Astrocyte of the spinal cord (primary cell): ENCODE results near the gene TLK2.

Source experiments
- DNase-seq: peaks from one replicate; pipeline ENCODE4 v3.0.0; 2011; ENCODE audit warnings: low read depth, low spot score
- H3K4me3 ChIP-seq: 2 replicates; pipeline ENCODE4 v1.5.1; 2011; ENCODE audit warnings: low read depth, mild to moderate bottlenecking, low read length, moderate library complexity
- CTCF ChIP-seq: IDR thresholded peaks from 2 replicates; pipeline ENCODE4 v1.5.1; 2012; ENCODE audit warnings: low read depth, mild to moderate bottlenecking, low read length, inconsistent platforms
- in situ Hi-C: cut with HindIII; loops from 2 replicates; pipeline ENCODE4 v1.10.0; 2017; ENCODE audit warnings: low sequenced_read_pairs

The TLK2 gene

GRCh38 chr17:62592341-62593099 lies 113.9 kb downstream of the TLK2 start:
- DNase-seq, result peak; percentile 40
- peak; percentile 23 for TF ChIP-seq CTCF
- H3K4me3 ChIP-seq, result no peak overlapping the region
- in situ Hi-C loops, result no loop called here

DNA sequence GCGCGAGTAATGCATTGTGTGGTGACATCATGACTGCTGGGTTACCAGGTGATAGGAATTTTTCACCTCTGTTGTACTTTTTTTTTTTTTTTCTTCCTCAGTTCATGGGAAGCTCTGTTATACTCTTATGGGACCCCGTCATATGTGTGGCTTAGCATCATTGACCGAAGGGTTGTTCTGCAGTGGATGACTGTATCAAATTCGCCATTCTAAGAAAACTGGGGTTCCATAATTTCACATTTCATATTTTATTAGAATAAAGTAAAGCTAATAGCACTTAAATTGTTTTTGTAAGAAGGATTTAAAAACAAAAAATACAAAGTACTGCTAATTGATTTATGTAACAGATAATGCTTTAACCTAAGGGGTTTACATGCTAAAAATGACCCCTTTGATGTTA lies 116.9 kb downstream of the TLK2 start:
- no peak for TF ChIP-seq CTCF
- no peak for DNase-seq
- H3K4me3 ChIP-seq, result no peak overlapping the region
- in situ Hi-C loops, result no loop called here

DNA sequence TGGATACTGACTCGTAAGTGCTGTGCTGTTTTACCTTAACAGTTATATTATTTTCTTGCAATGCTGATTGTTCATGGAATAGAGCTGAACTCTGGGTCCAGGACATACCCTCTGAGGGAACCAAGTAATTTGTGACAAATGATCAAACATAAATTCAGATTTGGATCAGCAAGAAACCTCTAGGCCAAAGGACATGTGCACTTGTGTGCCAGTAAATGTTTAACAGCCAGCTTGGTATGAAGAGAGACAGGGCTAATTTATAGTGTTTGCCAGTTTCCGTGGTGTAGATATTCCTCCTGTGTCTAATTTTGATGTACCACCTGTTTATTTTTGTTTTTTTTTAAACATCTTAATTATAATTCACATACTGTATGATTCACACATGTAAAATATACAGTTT lies 118.0 kb downstream of the TLK2 start:
- no peak for DNase-seq
- no peak for TF ChIP-seq CTCF
- H3K4me3 ChIP-seq, result no peak overlapping the region
- in situ Hi-C loops, result no loop called here

DNA sequence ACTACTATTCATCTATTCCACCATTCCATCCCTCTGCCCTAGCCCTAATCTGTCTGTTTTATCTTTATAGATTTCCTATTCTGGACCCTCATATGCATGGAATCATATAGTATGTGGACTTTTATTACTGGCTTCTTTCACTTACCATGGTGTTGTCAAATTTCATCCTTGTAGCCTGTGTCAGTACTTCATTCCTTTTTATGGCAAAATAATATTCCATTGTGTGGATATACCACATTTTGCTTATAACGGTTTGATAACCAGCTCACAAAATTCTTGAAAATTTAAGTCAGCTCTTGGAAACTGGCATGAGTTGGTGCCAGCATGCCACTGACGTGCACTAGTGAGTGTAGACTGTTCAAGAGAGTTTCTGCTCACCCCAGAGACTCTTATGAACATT lies 118.5 kb downstream of the TLK2 start:
- no peak for TF ChIP-seq CTCF
- DNase-seq, result no peak
- in situ Hi-C loops, result no loop called here
- H3K4me3 ChIP-seq, result no peak overlapping the region

DNA sequence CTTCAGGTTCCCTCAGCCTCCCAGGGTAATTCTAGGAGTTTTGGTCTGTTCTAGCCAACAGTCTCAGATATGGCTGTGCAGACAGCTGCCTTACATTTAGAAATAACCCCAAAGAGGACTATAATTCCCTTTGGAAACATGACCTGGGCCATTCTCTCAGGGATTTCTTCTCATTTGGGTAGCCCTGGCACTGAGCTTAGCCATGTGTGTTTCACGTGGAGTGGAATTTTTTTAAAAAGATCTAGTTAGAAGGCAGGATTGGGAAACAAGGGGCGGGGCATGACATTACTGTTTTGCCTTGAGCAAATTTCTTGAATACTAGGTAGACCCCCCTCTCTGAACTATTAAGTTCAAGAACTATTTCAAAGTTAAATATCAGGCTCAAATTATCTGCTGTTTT lies 119.3 kb downstream of the TLK2 start:
- in situ Hi-C loops, result no loop called here

DNA sequence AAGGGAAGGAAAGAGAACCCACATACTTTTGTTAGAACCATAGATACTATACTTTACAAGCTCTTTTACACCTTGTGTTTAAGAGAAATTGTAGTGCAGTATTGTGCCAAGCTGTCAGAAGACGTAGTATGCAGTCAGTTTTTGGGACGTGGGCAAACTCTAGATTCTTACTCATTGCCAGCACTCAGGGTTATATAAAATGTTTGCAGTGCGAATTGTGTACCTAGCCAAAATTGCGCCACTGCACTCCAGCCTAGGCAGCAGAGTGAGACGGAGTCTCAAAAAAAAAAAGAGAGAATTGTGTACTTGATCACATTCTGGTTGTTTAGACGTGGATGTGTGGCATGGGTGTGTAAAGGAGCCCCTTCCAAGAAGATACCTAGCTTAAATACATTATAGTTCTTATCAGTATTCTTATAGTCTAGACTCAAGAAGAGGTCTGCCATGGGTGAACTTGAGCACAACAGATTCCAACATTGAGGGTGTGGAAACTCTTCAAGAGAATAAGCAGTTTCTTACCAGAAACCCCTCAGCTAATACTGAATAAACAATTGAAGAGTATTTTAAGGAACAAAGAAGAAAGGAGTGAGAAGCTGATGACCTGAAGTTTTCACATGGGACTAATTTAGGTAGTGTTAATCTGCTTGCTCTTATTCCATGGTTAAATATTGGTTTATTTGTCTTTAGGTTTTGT lies 121.5 kb downstream of the TLK2 start:
- TF ChIP-seq CTCF, result no peak
- in situ Hi-C loops, result no loop called here
- H3K4me3 ChIP-seq, result no peak overlapping the region
- DNase-seq, result no peak

More for the DNA sequence above, 119.3 kb downstream of the TLK2 start:
- DNase-seq, result no peak
- no peak overlapping the region for H3K4me3 ChIP-seq
- TF ChIP-seq CTCF, result no peak
